Body of pancreas (tissue), 4 donors: ENCODE data around the gene ELK4. TPM values are rescaled to one million over a fixed set of nuclear protein-coding genes. Genes with fewer than 3 reads are reported as not detected.

Experiments used
- ATAC-seq: fragments of 150-250 bp; one replicate; pipeline ENCODE4 v1.9.1; 2016
- DNase-seq, 4 donors: peaks; one replicate each; pipeline ENCODE4 v3.0.0-alpha.2; 2019
- H3K27ac ChIP-seq, 4 donors: fragments of 200-600 bp; sonication (generic); 1 replicate in 3 of 4; 2 replicates in 1 of 4; pipeline versions ENCODE4 v1.5.1 to v1.6.1; 2016 to 2019; ENCODE audit warnings: mild to moderate bottlenecking in 1 of 4, mixed read lengths in 1 of 4, moderate library complexity in 1 of 4
- H3K27me3 ChIP-seq, 2 donors: fragments of 200-600 bp; sonication (generic); one replicate each; pipeline ENCODE4 v1.6.0; 2016; ENCODE audit warnings: mild to moderate bottlenecking in 1 of 2
- H3K36me3 ChIP-seq, 2 donors: fragments of 200-600 bp; sonication (generic); replicated peaks in 1 of 2; 2 replicates each; pipeline ENCODE4 v1.5.1; 2016; ENCODE audit warnings: low read depth in 2 of 2; ENCODE audit not compliant: insufficient read depth in 1 of 2
- H3K4me1 ChIP-seq: fragments of 200-600 bp; sonication (generic); one replicate; pipeline ENCODE4 v1.6.0; 2016
- H3K4me3 ChIP-seq, 2 donors: fragments of 200-600 bp; sonication (generic); 1 replicate in 1 of 2; 2 replicates in 1 of 2; pipeline ENCODE4 v1.5.1; 2016 to 2019
- H3K9me3 ChIP-seq, 3 donors: fragments of 200-600 bp; sonication (generic); 1 replicate in 2 of 3; 2 replicates in 1 of 3; pipeline ENCODE4 v1.5.1; 2016
- CTCF ChIP-seq, 7 experiments: fragments of 450-650 bp in 4 of 7; fragments of 200-600 bp in 3 of 7; sonication (generic) in 3 of 7; IDR thresholded peaks; one replicate each; pipeline ENCODE4 v1.5.1; 2016 to 2019; ENCODE audit warnings: antibody characterized with exemption in 7 of 7
- POLR2A ChIP-seq, 3 donors: fragments of 450-650 bp; IDR thresholded peaks; one replicate each; pipeline ENCODE4 v1.6.1; 2016; ENCODE audit warnings: antibody characterized with exemption in 3 of 3, mild to moderate bottlenecking in 2 of 3
- WGBS, 2 donors: methylation state at CpG; one replicate each; pipeline ENCODE4 v1.1.5; 2017; 5-methylcytosine and 5-hydroxymethylcytosine counted together
- intact Hi-C: fragments of 100-400 bp; cut with DNase I; formaldehyde crosslinking; loops from one replicate; pipeline ENCODE4 v1.15.1; 2023
- total RNA-seq, 2 donors: library from RNA; depleted of rRNA; stranded (reverse); fragments of >200 nt; gene quantifications; one replicate each; pipeline ENCODE4 v1.1.0, GENCODE V29; 2016

Gene ELK4
- total RNA-seq, 2 donors from 2014 or later: 16.6 to 17.8 TPM

- DNase-seq (peak in 1 of 4 donors; percentile 7), ATAC-seq (no peak)
- TF ChIP-seq POLR2A (IDR thresholded peaks at IDR 0.05) (no peak), CTCF (IDR thresholded peaks at IDR 0.05) (no peak)
- Histone ChIP-seq H3K4me3 (no peak overlapping the region), H3K27ac (no peak overlapping the region), H3K9me3 (no peaks in the 10 kb centered on the region), H3K4me1 (peaks cover 29% of the 10 kb centered on the region), H3K27me3 (no peaks in the 10 kb centered on the region), H3K36me3 (no peaks in the 10 kb centered on the region)
- 86 to 88% methylated on average over 9 to 14 of the region's 15 CpGs for WGBS, 2 donors
- intact Hi-C loops: no loop called here
These were observed 51.5 kb downstream of the ELK4 start for GRCh38 chr1:205580140-205580922.

GRCh38 chr1:205579711-205580110 is 52.1 kb downstream of the ELK4 start:
- intact Hi-C loops: no loop called here
- ATAC-seq: no peak
- 86 to 95% methylated on average over 11 to 12 of the region's 12 CpGs for WGBS, 2 donors
- Histone ChIP-seq H3K4me1 (peaks cover 29% of the 10 kb centered on the region), H3K4me3 (no peak overlapping the region), H3K27me3 (no peaks in the 10 kb centered on the region), H3K36me3 (no peaks in the 10 kb centered on the region), H3K9me3 (no peaks in the 10 kb centered on the region), H3K27ac (no peak overlapping the region)
- peak in 1 of 4 donors; percentile 5 for DNase-seq
- no peak for TF ChIP-seq POLR2A (IDR thresholded peaks at IDR 0.05)
- no peak for TF ChIP-seq CTCF (IDR thresholded peaks at IDR 0.05)

- Histone ChIP-seq H3K36me3 (no peaks in the 10 kb centered on the region), H3K4me1 (peaks cover 28% of the 10 kb centered on the region), H3K27me3 (no peaks in the 10 kb centered on the region), H3K4me3 (no peak overlapping the region), H3K27ac (no peak overlapping the region), H3K9me3 (no peaks in the 10 kb centered on the region)
- peak in 1 of 4 donors; percentile 9 for DNase-seq
- intact Hi-C loops: no loop called here
- 48 to 75% methylated on average over 3 to 9 of the region's 9 CpGs for WGBS, 2 donors
- no peak for ATAC-seq
- TF ChIP-seq POLR2A (IDR thresholded peaks at IDR 0.05) (no peak), CTCF (IDR thresholded peaks at IDR 0.05) (no peak)
These were observed 52.8 kb downstream of the ELK4 start for GRCh38 chr1:205578780-205579571.

GRCh38 chr1:205577874-205578658 is 53.7 kb downstream of the ELK4 start:
- H3K4me3 ChIP-seq: no peak overlapping the region
- H3K36me3 ChIP-seq: no peaks in the 10 kb centered on the region
- ATAC-seq: no peak
- H3K4me1 ChIP-seq: peaks cover 27% of the 10 kb centered on the region
- no peak overlapping the region for H3K27ac ChIP-seq
- H3K9me3 ChIP-seq: no peaks in the 10 kb centered on the region
- TF ChIP-seq POLR2A (IDR thresholded peaks at IDR 0.05) (no peak), CTCF (IDR thresholded peaks at IDR 0.05) (no peak)
- intact Hi-C loops: no loop called here
- H3K27me3 ChIP-seq: no peaks in the 10 kb centered on the region
- WGBS, 2 donors: 61 to 62% methylated on average over 13 of the region's 13 CpGs
- DNase-seq: no peak
